ENCODE data around the gene SARNP. TPM values are rescaled to one million over a fixed set of nuclear protein-coding genes. Genes with fewer than 3 reads are reported as not detected.

SARNP gene
- total RNA-seq = 109 and 122 TPM in 2 replicates

GRCh38 chr12:55817345-55818139 is at the start of gene SARNP, which contains the start of gene ORMDL2:
TSS of gene SARNP (minus strand) at chr12:55817724. CDS start at chr12:55817701, 23 bp downstream.
TSS of gene ORMDL2 (plus strand) at chr12:55818041. CDS start at chr12:55819000, 959 bp downstream.

GRCh38 chr12:55842681-55843429 is 25.3 kb upstream of the SARNP start, which contains the start of gene MMP19:
TSS of gene MMP19 (minus strand) at chr12:55842936. CDS start at chr12:55842830, 106 bp downstream.

GRCh38 chr12:55742719-55743405 is 74.7 kb downstream of the SARNP start, which contains the start of gene GDF11:
TSS of gene GDF11 (plus strand) at chr12:55743122. CDS start at chr12:55743317, 195 bp downstream.

GRCh38 chr12:55728939-55729818 is 88.3 kb downstream of the SARNP start, which contains the start of gene CD63:
TSS of gene CD63 (minus strand) at chr12:55729009. CDS start at chr12:55728341, 668 bp downstream.

GRCh38 chr12:55720071-55720564 is 97.4 kb downstream of the SARNP start, which contains the start of gene RDH5:
TSS of gene RDH5 (plus strand) at chr12:55720393. CDS start at chr12:55721185, 792 bp downstream.

GRCh38 chr12:55715833-55716581 is 101.5 kb downstream of the SARNP start, which contains the start of gene BLOC1S1:
TSS of gene BLOC1S1 (plus strand) at chr12:55716046. CDS start at chr12:55716052, 6 bp downstream.

GRCh38 chr12:55707841-55708694 is 109.5 kb downstream of the SARNP start, which contains the start of gene ITGA7:
TSS of gene ITGA7 (minus strand) at chr12:55707904. CDS start at chr12:55707682, 222 bp downstream.

Other genes starting within 250 kb of the SARNP start
- gene OR2AP1, start 245.3 kb downstream of the SARNP start, total RNA-seq = not detected in 2 replicates
- gene OR10P1, start 180.8 kb downstream of the SARNP start, total RNA-seq = not detected in 2 replicates
- gene ITGA7, start 109.8 kb downstream of the SARNP start, total RNA-seq = 0.08 TPM in 2 replicates
- 88.8 and 102 TPM in 2 replicates for gene BLOC1S1, start 101.7 kb downstream of the SARNP start, total RNA-seq
- gene RDH5, start 97.3 kb downstream of the SARNP start, total RNA-seq = 2.2 TPM in 1 of 2 replicates, not detected in the other
- gene CD63, start 88.7 kb downstream of the SARNP start, total RNA-seq = 448 and 661 TPM in 2 replicates
- 3.0 and 3.8 TPM in 2 replicates for gene GDF11, start 74.6 kb downstream of the SARNP start, total RNA-seq
- gene ORMDL2, start 317 bp upstream of the SARNP start, total RNA-seq = 47.1 and 59.0 TPM in 2 replicates
- gene DNAJC14, start 11.9 kb upstream of the SARNP start, total RNA-seq = 20.8 and 28.7 TPM in 2 replicates
- gene MMP19, start 25.2 kb upstream of the SARNP start, total RNA-seq = 3.8 and 8.1 TPM in 2 replicates
- gene PYM1, start 110.2 kb upstream of the SARNP start, total RNA-seq = 47.9 and 67.3 TPM in 2 replicates
- 157 and 232 TPM in 2 replicates for gene DGKA, start 113.4 kb upstream of the SARNP start, total RNA-seq
- 1.8 and 3.4 TPM in 2 replicates for gene PMEL, start 148.3 kb upstream of the SARNP start, total RNA-seq
- gene CDK2, start 149.1 kb upstream of the SARNP start, total RNA-seq = 27.1 and 50.3 TPM in 2 replicates
- 46.3 and 70.7 TPM in 2 replicates for gene RAB5B, start 156.4 kb upstream of the SARNP start, total RNA-seq
- 8.3 and 11.2 TPM in 2 replicates for gene SUOX, start 179.6 kb upstream of the SARNP start, total RNA-seq
- gene IKZF4, start 203.3 kb upstream of the SARNP start, total RNA-seq = 0.94 and 2.2 TPM in 2 replicates
- gene RPS26, start 224.2 kb upstream of the SARNP start, total RNA-seq = 1,053 and 1,704 TPM in 2 replicates